Measurements from ENCODE around the gene RASD2. TPM values are rescaled to one million over a fixed set of nuclear protein-coding genes. Genes with fewer than 3 reads are reported as not detected.

RASD2 gene
- total and polyA plus RNA-seq, 4 donors = 0.14 to 1.1 (median 0.44) TPM

DNA sequence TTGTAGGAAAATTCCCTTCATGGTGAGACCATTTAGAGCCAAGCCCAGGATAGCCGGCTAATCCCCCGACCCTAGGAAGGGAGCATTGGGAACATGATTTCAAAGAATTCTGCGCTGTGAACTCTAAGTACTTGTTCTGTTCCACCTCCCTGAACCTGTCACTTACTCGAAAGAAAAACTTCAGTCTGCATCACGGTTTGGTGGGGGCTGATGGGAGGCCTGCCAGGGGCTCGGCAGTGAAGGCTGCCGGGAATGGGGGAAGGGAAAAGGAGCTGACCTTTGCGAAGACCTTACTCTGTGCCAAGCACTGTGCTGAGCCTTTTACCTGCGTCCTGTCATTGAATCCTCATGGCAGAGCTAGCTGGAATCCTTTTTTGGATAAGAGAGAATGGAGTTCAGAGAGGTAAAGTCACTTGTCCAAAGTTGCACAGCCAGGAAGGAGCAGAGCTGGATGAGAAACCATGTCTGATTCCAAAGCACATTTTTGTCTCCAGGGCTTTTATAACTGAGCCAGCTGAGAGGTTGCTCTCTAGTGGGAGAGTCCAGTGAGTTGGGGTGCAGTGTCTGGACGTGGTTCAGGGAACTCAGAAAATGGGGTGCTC lies 15.4 kb downstream of the RASD2 start:
- 60 to 68% methylated on average over 10 of the region's 10 CpGs for WGBS, 2 donors
- no peak for TF ChIP-seq CTCF (IDR thresholded peaks at IDR 0.05; ENCODE audit: control extremely low read depth, extremely low read depth)
- ATAC-seq (ENCODE audit: insufficient read depth, low FRiP score) (no peak), DNase-seq (no peak)
- H3K4me1 ChIP-seq (ENCODE audit: control insufficient read depth in 5 of 5, insufficient read depth in 5 of 5, low read length in 5 of 5) = peaks cover 0 to 6% (median 0%) of the 10 kb centered on the region in 5 donors
- H3K27me3 ChIP-seq (ENCODE audit: control insufficient read depth in 3 of 3, insufficient read depth in 3 of 3, low read length in 2 of 3) = no peaks in the 10 kb centered on the region
- no peak overlapping the region for H3K9ac ChIP-seq (ENCODE audit: insufficient read depth in 1 of 2, low read length in 2 of 2)
- H3K9me3 ChIP-seq (ENCODE audit: control insufficient read depth in 4 of 4, insufficient read depth in 3 of 4, low read length in 3 of 4) = no peaks in the 10 kb centered on the region
- no peak overlapping the region for H3K4me3 ChIP-seq
- no peaks in the 10 kb centered on the region for H3K36me3 ChIP-seq (ENCODE audit: control insufficient read depth in 4 of 4, insufficient read depth in 4 of 4, low read length in 4 of 4)
- no peak overlapping the region for H3K27ac ChIP-seq (ENCODE audit: low read depth in 1 of 2, low read length in 1 of 2)

- H3K9ac ChIP-seq (ENCODE audit: insufficient read depth in 1 of 2, low read length in 2 of 2) = no peak overlapping the region
- TF ChIP-seq CTCF (IDR thresholded peaks at IDR 0.05; ENCODE audit: control extremely low read depth, extremely low read depth) = no peak
Measured at GRCh38 chr22:35556666-35557065, 16.0 kb downstream of the RASD2 start.

GRCh38 chr22:35558031-35558430 lies 17.4 kb downstream of the RASD2 start:
- TF ChIP-seq CTCF (IDR thresholded peaks at IDR 0.05; ENCODE audit: control extremely low read depth, extremely low read depth) = no peak
- Histone ChIP-seq H3K4me3 (no peak overlapping the region), H3K9ac (ENCODE audit: insufficient read depth in 1 of 2, low read length in 2 of 2) (no peak overlapping the region), H3K9me3 (ENCODE audit: control insufficient read depth in 4 of 4, insufficient read depth in 3 of 4, low read length in 3 of 4) (no peaks in the 10 kb centered on the region), H3K4me1 (ENCODE audit: control insufficient read depth in 5 of 5, insufficient read depth in 5 of 5, low read length in 5 of 5) (peaks cover 0 to 6% (median 0%) of the 10 kb centered on the region in 5 donors), H3K27ac (ENCODE audit: low read depth in 1 of 2, low read length in 1 of 2) (no peak overlapping the region), H3K36me3 (ENCODE audit: control insufficient read depth in 4 of 4, insufficient read depth in 4 of 4, low read length in 4 of 4) (no peaks in the 10 kb centered on the region), H3K27me3 (ENCODE audit: control insufficient read depth in 3 of 3, insufficient read depth in 3 of 3, low read length in 2 of 3) (no peaks in the 10 kb centered on the region)
- WGBS, 2 donors = 46 to 77% methylated on average over 5 of the region's 5 CpGs
- ATAC-seq (ENCODE audit: insufficient read depth, low FRiP score) (no peak), DNase-seq (no peak)

More at GRCh38 chr22:35556666-35557065, 16.0 kb downstream of the RASD2 start:
- no peak for ATAC-seq (ENCODE audit: insufficient read depth, low FRiP score)
- H3K36me3 ChIP-seq (ENCODE audit: control insufficient read depth in 4 of 4, insufficient read depth in 4 of 4, low read length in 4 of 4) = no peaks in the 10 kb centered on the region
- peaks cover 0 to 6% (median 0%) of the 10 kb centered on the region in 5 donors for H3K4me1 ChIP-seq (ENCODE audit: control insufficient read depth in 5 of 5, insufficient read depth in 5 of 5, low read length in 5 of 5)
- DNase-seq = no peak
- H3K27me3 ChIP-seq (ENCODE audit: control insufficient read depth in 3 of 3, insufficient read depth in 3 of 3, low read length in 2 of 3) = no peaks in the 10 kb centered on the region
- H3K9me3 ChIP-seq (ENCODE audit: control insufficient read depth in 4 of 4, insufficient read depth in 3 of 4, low read length in 3 of 4) = no peaks in the 10 kb centered on the region
- WGBS, 2 donors = 89 to 93% methylated on average over 5 of the region's 5 CpGs
- no peak overlapping the region for H3K4me3 ChIP-seq
- no peak overlapping the region for H3K27ac ChIP-seq (ENCODE audit: low read depth in 1 of 2, low read length in 1 of 2)

- ATAC-seq (ENCODE audit: insufficient read depth, low FRiP score) (no peak), DNase-seq (no peak)
- no peaks in the 10 kb centered on the region for H3K36me3 ChIP-seq (ENCODE audit: control insufficient read depth in 4 of 4, insufficient read depth in 4 of 4, low read length in 4 of 4)
- peaks cover 0 to 11% (median 0%) of the 10 kb centered on the region in 5 donors for H3K4me1 ChIP-seq (ENCODE audit: control insufficient read depth in 5 of 5, insufficient read depth in 5 of 5, low read length in 5 of 5)
- no peak for TF ChIP-seq CTCF (IDR thresholded peaks at IDR 0.05; ENCODE audit: control extremely low read depth, extremely low read depth)
- H3K9ac ChIP-seq (ENCODE audit: insufficient read depth in 1 of 2, low read length in 2 of 2) = no peak overlapping the region
- no peak overlapping the region for H3K27ac ChIP-seq (ENCODE audit: low read depth in 1 of 2, low read length in 1 of 2)
- H3K27me3 ChIP-seq (ENCODE audit: control insufficient read depth in 3 of 3, insufficient read depth in 3 of 3, low read length in 2 of 3) = no peaks in the 10 kb centered on the region
- 94 to 97% methylated on average over 3 of the region's 3 CpGs for WGBS, 2 donors
- no peak overlapping the region for H3K4me3 ChIP-seq
- no peaks in the 10 kb centered on the region for H3K9me3 ChIP-seq (ENCODE audit: control insufficient read depth in 4 of 4, insufficient read depth in 3 of 4, low read length in 3 of 4)
Measured at GRCh38 chr22:35558719-35559118, 18.1 kb downstream of the RASD2 start.
